SK-N-MC (cell line): ENCODE data around the gene ABCF2.

ENCODE experiments used
- EZH2 ChIP-seq: fragments of 200-600 bp; sonication (generic); IDR thresholded peaks from one replicate; pipeline ENCODE4 v1.6.1; 2017; ENCODE audit warnings: antibody characterized with exemption
- POLR2AphosphoS5 ChIP-seq: IDR thresholded peaks from 2 replicates; pipeline ENCODE4 v1.6.1; 2012; ENCODE audit warnings: mild to moderate bottlenecking, low read depth, low read length, borderline replicate concordance

DNA sequence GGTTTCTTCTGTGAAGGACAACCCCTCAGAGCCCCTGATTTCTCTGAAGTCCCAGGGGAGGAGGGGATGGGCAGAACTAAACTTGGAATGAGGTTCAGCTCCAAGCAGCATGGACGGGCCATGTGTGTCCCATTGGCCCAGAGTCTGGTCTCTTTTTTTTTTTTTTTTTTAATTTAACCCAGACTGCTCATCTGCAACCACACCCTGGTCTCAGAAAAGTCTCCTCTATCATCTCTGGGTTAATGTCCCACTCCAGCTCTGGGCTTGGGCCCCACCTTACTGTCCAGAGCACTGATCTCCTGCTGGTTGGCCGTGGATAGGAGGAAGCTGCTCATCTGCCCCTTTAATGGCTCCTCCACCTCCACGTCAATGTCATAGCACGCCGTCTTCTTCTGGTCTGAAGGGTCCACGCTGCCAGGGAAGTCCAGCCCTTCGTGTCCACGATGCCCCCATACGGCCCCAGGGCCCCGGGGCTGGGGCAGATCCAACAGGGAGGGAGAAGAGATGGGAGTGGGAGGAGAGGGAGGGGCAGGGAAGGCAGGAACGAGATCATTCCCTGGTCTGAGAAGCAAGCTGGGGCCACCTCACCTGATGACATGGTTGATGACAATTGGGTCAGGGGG lies 12.9 kb upstream of the ABCF2 start:
- TF ChIP-seq EZH2 (no peak), POLR2AphosphoS5 (no peak)
